ENCODE data around the gene FCGR3B.
"Not testable (repeated sequence)": the region's sequence is repeated elsewhere in the genome, so short reads cannot be mapped to it uniquely, and the experiment has no call there.

FCGR3B gene

GRCh38 chr1:161638251-161638993 is 7.4 kb upstream of the FCGR3B start:
- DNase-seq: not testable (repeated sequence)

GRCh38 chr1:161636976-161637375 is 6.0 kb upstream of the FCGR3B start:
- DNase-seq: not testable (repeated sequence)

GRCh38 chr1:161636189-161636782 is 5.3 kb upstream of the FCGR3B start:
- not testable (repeated sequence) for DNase-seq

- not testable (repeated sequence) for DNase-seq
Observed at GRCh38 chr1:161634993-161635392, 4.0 kb upstream of the FCGR3B start.

- DNase-seq: not testable (repeated sequence)
Observed at GRCh38 chr1:161630128-161630742, 741 bp downstream of the FCGR3B start.

- not testable (repeated sequence) for DNase-seq
Observed at GRCh38 chr1:161626445-161627146, 4.4 kb downstream of the FCGR3B start.

GRCh38 chr1:161624605-161625004 is 6.4 kb downstream of the FCGR3B start:
- DNase-seq: not testable (repeated sequence)

- DNase-seq: not testable (repeated sequence)
Observed at GRCh38 chr1:161623401-161624051, 7.5 kb downstream of the FCGR3B start.

- not testable (repeated sequence) for DNase-seq
Observed at GRCh38 chr1:161622054-161622453, 8.9 kb downstream of the FCGR3B start.

GRCh38 chr1:161621181-161622000 is 9.6 kb downstream of the FCGR3B start:
- peak; percentile 71 for DNase-seq

- not testable (repeated sequence) for DNase-seq
Observed at GRCh38 chr1:161620399-161620798, 10.6 kb downstream of the FCGR3B start.

GRCh38 chr1:161618517-161618916 is 12.5 kb downstream of the FCGR3B start:
- not testable (repeated sequence) for DNase-seq

- DNase-seq: not testable (repeated sequence)
Observed at GRCh38 chr1:161616417-161616816, 14.6 kb downstream of the FCGR3B start.

GRCh38 chr1:161613142-161613514 is 17.8 kb downstream of the FCGR3B start:
- not testable (repeated sequence) for DNase-seq

- peak; percentile 98 for DNase-seq
Observed at GRCh38 chr1:161612322-161613141, 18.4 kb downstream of the FCGR3B start.

- DNase-seq: not testable (repeated sequence)
Observed at GRCh38 chr1:161611866-161612321, 19.1 kb downstream of the FCGR3B start.

GRCh38 chr1:161610198-161610597 is 20.8 kb downstream of the FCGR3B start:
- DNase-seq: not testable (repeated sequence)

GRCh38 chr1:161606541-161607336 is 24.2 kb downstream of the FCGR3B start:
- DNase-seq: not testable (repeated sequence)

- DNase-seq: not testable (repeated sequence)
Observed at GRCh38 chr1:161605762-161606540, 25.0 kb downstream of the FCGR3B start.
